ENCODE data around the gene SLC7A6.

Gene SLC7A6

GRCh38 chr16:68345958-68346635, 81.8 kb downstream of the SLC7A6 start:
- DNase-seq (ENCODE audit: low read depth in 2 of 2), result no peak

DNA sequence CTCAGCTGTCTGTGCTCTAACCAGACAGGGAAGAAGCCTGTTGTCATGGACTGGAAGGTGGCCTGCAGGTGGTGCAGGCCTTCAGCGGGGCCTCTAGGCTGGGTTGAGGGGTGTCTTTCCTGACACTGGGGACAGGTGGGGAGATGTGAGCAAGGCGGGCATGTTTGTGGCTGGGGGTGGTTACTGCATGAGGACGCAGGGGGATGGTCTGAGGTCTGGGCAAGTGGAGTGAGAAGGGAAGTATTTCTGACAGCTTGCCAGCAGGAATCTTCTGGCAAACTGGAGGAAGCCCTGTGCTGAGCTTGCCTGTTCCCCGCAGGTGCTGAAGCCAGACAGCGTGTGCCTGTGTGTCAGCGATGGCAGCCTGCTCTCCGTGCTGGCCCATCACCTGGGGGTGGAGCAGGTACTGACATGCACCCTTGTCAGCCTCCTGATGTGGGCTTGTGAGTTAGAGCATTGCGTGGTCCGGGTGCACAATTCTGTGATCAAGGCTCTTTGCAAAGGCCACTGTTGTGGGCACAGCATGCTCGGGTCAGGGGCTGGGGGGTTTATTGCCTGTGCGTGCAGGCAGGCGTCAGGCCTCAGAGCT, 82.7 kb downstream of the SLC7A6 start:
- DNase-seq (ENCODE audit: low read depth in 2 of 2), result no peak

GRCh38 chr16:68347605-68348004, 83.3 kb downstream of the SLC7A6 start:
- DNase-seq (ENCODE audit: low read depth in 2 of 2), result no peak

DNA sequence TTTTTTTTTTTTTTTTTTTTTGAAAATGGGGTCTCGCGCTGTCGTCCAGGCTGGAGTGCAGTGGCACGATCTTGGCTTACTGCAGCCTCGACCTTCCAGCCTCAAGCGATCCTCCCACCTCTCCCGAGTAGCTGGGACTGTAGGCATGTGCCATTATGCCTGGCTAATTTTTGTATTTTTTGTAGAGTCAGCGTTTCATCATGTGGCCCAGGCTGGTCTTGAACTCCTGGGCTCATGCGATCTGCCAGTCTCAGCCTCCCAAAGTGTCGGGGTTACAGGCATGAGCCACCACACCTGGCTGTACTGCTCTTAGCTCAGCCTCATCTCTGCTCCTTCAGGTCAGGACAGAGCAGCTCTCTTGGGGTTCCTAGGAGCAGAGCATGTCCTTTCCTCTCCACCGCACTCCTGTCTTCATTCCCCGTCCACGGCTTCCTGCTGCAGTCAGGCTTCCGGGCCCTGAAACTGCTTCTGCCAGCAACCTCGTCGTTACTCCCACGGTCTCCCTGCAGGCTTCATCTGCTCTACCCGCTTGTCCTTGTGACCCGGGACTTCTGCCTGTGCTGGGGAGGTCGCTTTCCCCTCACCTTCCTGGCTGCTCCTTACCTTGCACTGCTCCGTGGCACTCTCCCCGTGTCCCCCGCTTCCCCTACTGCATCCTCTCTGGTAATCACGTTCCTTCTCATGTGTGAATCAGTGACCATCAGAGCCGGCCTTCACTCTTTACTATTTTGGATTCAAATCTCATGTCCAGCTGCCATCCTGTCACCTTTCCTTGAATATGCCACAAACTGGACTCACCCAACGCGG, 84.5 kb downstream of the SLC7A6 start:
- no peak for DNase-seq (ENCODE audit: low read depth in 2 of 2)

GRCh38 chr16:68349838-68350410, 85.6 kb downstream of the SLC7A6 start:
- no peak for DNase-seq (ENCODE audit: low read depth in 2 of 2)

DNA sequence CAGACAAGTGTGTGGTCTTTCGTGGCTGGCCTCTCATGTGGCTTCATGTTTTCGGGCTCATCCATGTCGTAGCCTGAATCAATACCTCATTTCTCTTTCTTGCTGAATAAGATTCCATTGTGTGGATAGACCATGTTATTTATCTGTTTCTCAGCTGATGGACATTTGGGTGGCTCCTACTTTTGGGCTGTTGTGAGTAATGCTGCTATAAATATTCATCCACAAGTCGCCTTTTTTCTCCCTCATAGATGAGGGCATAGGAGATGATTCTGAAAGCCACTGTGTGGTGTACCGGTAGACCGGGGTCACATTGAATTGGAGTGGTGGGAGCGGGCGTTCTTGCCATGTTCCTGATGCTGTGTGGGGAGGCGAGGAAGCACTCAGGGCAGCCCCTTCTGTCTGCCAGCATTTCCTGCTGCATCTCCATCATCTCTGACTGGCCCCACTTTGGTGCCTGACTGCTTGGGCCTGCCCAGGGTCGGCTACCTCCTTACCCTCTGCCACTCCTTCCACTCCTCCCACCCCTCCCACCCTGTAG, 86.6 kb downstream of the SLC7A6 start:
- DNase-seq (ENCODE audit: low read depth in 2 of 2), result no peak
